Heart left ventricle (tissue), 16 donors: Measurements from ENCODE around the gene LY9. TPM values are rescaled to one million over a fixed set of nuclear protein-coding genes. Genes with fewer than 3 reads are reported as not detected.

Experiments
- ATAC-seq, 4 donors: fragments of 200-7000 bp; cut with Tn5 transposase; one replicate each; pipeline ENCODE4 v1.9.1; 2020 to 2022; ENCODE audit warnings: moderate library complexity in 4 of 4, mild to moderate bottlenecking in 3 of 4, moderate number of reproducible peaks in 1 of 4
- DNase-seq, 5 donors: peaks; one replicate each; pipeline ENCODE4 v3.0.0-alpha.2; 2020
- H3K27ac ChIP-seq, 12 donors: fragments of 200-600 bp; sonication (generic) in 4 of 12; one replicate each; pipeline versions ENCODE4 v1.5.0 to v1.8.0; 2016 to 2022; ENCODE audit warnings: mild to moderate bottlenecking in 2 of 12
- H3K27me3 ChIP-seq, 9 donors: fragments of 200-600 bp; sonication (generic) in 2 of 9; one replicate each; pipeline versions ENCODE4 v1.5.1 to v1.8.0; 2016 to 2022; ENCODE audit warnings: mild to moderate bottlenecking in 3 of 9
- H3K36me3 ChIP-seq, 9 donors: fragments of 200-600 bp; sonication (generic) in 2 of 9; one replicate each; pipeline versions ENCODE4 v1.5.0 to v1.8.0; 2018 to 2022; ENCODE audit warnings: mild to moderate bottlenecking in 2 of 9
- H3K4me1 ChIP-seq, 12 donors: fragments of 200-600 bp; sonication (generic) in 4 of 12; one replicate each; pipeline versions ENCODE4 v1.5.0 to v1.8.0; 2016 to 2022; ENCODE audit warnings: mild to moderate bottlenecking in 3 of 12
- H3K4me3 ChIP-seq, 12 donors: fragments of 200-600 bp; sonication (generic) in 4 of 12; one replicate each; pipeline versions ENCODE4 v1.5.0 to v1.8.0; 2017 to 2022; ENCODE audit warnings: mild to moderate bottlenecking in 9 of 12, moderate library complexity in 4 of 12
- H3K9me3 ChIP-seq, 12 donors: fragments of 200-600 bp; sonication (generic) in 4 of 12; one replicate each; pipeline versions ENCODE4 v1.5.0 to v1.8.0; 2016 to 2022; ENCODE audit warnings: mild to moderate bottlenecking in 1 of 12
- POLR2A ChIP-seq, 2 donors: fragments of 450-650 bp; IDR thresholded peaks; one replicate each; pipeline ENCODE4 v1.6.1; 2017; ENCODE audit warnings: antibody characterized with exemption in 2 of 2, mild to moderate bottlenecking in 2 of 2, moderate library complexity in 2 of 2
- WGBS, 4 donors: extraction: QIAGEN DNeasy Blood & Tissue Kit in 2 of 4; methylation state at CpG; one replicate each; pipeline versions ENCODE4 v1.1.5 to v1.1.7; 2013 to 2018; 5-methylcytosine and 5-hydroxymethylcytosine counted together
- intact Hi-C, 10 donors: fragments of 100-400 bp; cut with DNase I; formaldehyde crosslinking; loops; one replicate each; pipeline versions ENCODE4 v1.11.1 to v1.14.2; 2022
- polyA plus RNA-seq, 2 donors: library from polyadenylated mRNA; stranded (reverse); fragments of 200-250 nt; gene quantifications; one replicate each; pipeline ENCODE4 v1.2.3, GENCODE V29; 2013
- total RNA-seq, 9 donors: library from RNA; depleted of rRNA in 2 of 9; stranded (reverse); fragments of >200 nt in 2 of 9; fragmentation: NEBNext Ultra II Directional in 3 of 9; extraction: Animal tissue kit (Norgen Biotek cat#: 25700) in 3 of 9; gene quantifications; one replicate each; pipeline versions ENCODE4 v1.1.0 to v1.2.4, GENCODE V29; 2016 to 2023
- TF ChIP-seq, protein P1 (sequence below), 12 donors: fragments of 200-600 bp; sonication (generic) in 4 of 12; IDR thresholded peaks; one replicate each; pipeline versions ENCODE4 v1.5.0 to v1.8.0; 2018 to 2022; ENCODE audit warnings: antibody characterized with exemption in 12 of 12, mild to moderate bottlenecking in 5 of 12
- donor health status: ischemic (EF 13 %, LVEDD 7.1; RV severe dilation, severe dysfunction).
- donor health status: healthy with polysubstance abuse.
- donor health status: DM: no; HTN: yes; CAD: no.
- donor health status: DM: no; HTN: no; CAD: no.
- donor health status: ischemic (EF 25% LVEDD 6.9; RV normal size, moderate dysfunction).
- donor health status: ischemic (EF 25% LVEDD 5.7; RV mildly dilated, moderate dysfunction).
- donor health status: healthy.
- donor health status: DM: yes; HTN: yes; CAD: no.
- donor health status: ischemic (EF 35%, LVEDD 5.7; RV mildly dilated, moderate dysfunction).
- donor health status: nonischemic (EF 11% LVEDD 7.7; RV severe dilation, severe dysfunction).
- donor health status: DM: yes; HTN: yes; CAD: no.
- donor health status: PGD.
- donor health status: ischemic (EF 29% LVEDD 5.4; RV normal size, mild dysfunction).
- donor health status: nonischemic (EF 23%, LVEDD 6.1; RV moderate dilation, normal function).

Gene LY9
- total and polyA plus RNA-seq, 11 donors: 0.06 to 2.5 (median 0.33) TPM; not detected in 5

DNA sequence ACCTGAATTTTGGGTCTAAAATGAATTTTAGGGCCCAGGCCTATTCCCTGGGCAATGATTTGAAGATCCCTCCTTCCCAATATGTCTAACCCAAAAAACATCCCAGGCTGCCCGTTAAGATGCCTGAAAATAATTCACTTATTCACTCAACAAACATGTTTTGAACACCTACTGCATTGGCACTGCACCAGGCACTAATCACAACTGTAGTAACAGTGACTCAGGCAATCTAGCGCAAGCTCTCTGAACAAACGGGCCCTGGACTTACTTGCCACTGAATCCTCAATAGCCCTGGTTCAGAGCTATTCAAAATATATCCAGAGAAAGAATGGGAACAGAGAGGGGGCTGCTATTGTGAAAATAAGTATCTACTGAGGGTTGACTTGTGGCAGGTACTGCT, 62.5 kb downstream of the LY9 start:
- TF ChIP-seq, protein P1, sequence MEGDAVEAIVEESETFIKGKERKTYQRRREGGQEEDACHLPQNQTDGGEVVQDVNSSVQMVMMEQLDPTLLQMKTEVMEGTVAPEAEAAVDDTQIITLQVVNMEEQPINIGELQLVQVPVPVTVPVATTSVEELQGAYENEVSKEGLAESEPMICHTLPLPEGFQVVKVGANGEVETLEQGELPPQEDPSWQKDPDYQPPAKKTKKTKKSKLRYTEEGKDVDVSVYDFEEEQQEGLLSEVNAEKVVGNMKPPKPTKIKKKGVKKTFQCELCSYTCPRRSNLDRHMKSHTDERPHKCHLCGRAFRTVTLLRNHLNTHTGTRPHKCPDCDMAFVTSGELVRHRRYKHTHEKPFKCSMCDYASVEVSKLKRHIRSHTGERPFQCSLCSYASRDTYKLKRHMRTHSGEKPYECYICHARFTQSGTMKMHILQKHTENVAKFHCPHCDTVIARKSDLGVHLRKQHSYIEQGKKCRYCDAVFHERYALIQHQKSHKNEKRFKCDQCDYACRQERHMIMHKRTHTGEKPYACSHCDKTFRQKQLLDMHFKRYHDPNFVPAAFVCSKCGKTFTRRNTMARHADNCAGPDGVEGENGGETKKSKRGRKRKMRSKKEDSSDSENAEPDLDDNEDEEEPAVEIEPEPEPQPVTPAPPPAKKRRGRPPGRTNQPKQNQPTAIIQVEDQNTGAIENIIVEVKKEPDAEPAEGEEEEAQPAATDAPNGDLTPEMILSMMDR (IDR thresholded peaks at IDR 0.05): no peak
- no peak for TF ChIP-seq POLR2A (IDR thresholded peaks at IDR 0.05)
- H3K36me3 ChIP-seq: no peaks in the 10 kb centered on the region
- peaks cover 0 to 21% (median 0%) of the 10 kb centered on the region in 9 donors for H3K27me3 ChIP-seq
- H3K4me3 ChIP-seq: no peak overlapping the region
- intact Hi-C loops: no loop called here
- DNase-seq (no peak), ATAC-seq (no peak)
- H3K9me3 ChIP-seq: no peaks in the 10 kb centered on the region
- peaks cover 0 to 58% (median 0%) of the 10 kb centered on the region in 12 donors for H3K4me1 ChIP-seq
- 60 to 73% (median 63%) methylated on average over 3 of the region's 3 CpGs for WGBS, 4 donors
- no peak overlapping the region for H3K27ac ChIP-seq

DNA sequence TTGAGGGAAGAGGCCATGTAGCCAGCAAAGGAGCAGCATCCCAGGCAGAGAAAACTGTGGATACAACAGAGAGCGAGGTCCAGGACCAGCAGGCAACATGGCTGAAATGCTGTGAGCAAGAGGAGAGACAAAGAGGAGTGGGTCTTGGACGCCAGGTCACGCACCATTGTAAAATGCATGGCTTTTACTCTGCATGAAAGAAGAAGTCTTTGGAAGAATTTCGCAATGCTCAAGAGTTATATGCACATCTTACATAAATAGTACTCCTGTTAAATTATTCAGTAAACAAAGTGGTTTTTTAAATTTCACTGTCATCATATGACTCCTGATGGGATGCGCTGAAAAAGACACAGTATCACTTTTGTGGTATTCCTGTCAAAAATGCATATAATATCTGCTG, 63.2 kb downstream of the LY9 start:
- H3K27me3 ChIP-seq: peaks cover 0 to 21% (median 0%) of the 10 kb centered on the region in 9 donors
- intact Hi-C loops: no loop called here
- no peak overlapping the region for H3K4me3 ChIP-seq
- DNase-seq: no peak
- ATAC-seq: no peak
- peaks cover 0 to 64% (median 0%) of the 10 kb centered on the region in 12 donors for H3K4me1 ChIP-seq
- no peaks in the 10 kb centered on the region for H3K36me3 ChIP-seq
- WGBS, 4 donors: 90 to 94% (median 91%) methylated on average over 5 of the region's 5 CpGs
- no peak overlapping the region for H3K27ac ChIP-seq
- H3K9me3 ChIP-seq: no peaks in the 10 kb centered on the region
- TF ChIP-seq, protein P1 (IDR thresholded peaks at IDR 0.05): no peak
- TF ChIP-seq POLR2A (IDR thresholded peaks at IDR 0.05): no peak

DNA sequence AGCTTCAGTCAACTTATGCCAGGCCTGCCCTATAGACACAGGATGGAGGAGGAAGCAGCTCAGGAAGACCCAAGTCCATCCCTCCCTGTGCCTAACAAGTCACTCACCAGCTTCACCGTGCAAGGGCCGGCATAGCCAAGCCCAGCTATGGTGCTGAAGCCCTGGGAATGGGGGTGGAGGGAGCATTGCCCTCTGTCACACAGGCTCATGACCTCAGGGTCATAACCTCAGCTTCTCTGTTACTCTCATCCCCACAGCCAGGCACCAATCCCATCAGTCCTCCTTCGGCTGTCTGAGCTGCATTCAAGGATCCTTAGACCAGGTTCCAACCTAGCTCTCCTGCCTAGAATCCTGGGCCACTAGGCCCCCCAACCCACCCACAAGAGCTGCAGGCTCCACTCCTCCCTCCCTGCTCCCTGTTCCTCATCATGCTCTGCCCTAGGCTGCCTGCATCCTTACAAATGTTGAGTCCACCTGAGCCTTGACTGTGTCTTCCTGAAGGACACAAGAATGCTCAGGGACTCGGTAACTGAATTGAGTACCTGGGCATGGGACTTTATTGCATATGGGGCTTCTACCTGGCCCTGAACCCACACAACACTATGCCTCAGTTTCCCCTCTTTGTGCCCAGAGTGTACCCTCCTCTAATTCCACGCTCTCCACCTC, 65.0 kb downstream of the LY9 start:
- 73 to 78% (median 76%) methylated on average over 5 of the region's 5 CpGs for WGBS, 4 donors
- ATAC-seq (no peak), DNase-seq (no peak)
- peak overlapping the region in 1 of 12 donors; percentile 43 for H3K4me3 ChIP-seq
- peaks cover 0 to 68% (median 0%) of the 10 kb centered on the region in 12 donors for H3K4me1 ChIP-seq
- TF ChIP-seq, protein P1 (IDR thresholded peaks at IDR 0.05): no peak
- TF ChIP-seq POLR2A (IDR thresholded peaks at IDR 0.05): no peak
- H3K36me3 ChIP-seq: no peaks in the 10 kb centered on the region
- intact Hi-C loops: no loop called here
- no peaks in the 10 kb centered on the region for H3K9me3 ChIP-seq
- H3K27ac ChIP-seq: no peak overlapping the region
- H3K27me3 ChIP-seq: peaks cover 0 to 21% (median 0%) of the 10 kb centered on the region in 9 donors

DNA sequence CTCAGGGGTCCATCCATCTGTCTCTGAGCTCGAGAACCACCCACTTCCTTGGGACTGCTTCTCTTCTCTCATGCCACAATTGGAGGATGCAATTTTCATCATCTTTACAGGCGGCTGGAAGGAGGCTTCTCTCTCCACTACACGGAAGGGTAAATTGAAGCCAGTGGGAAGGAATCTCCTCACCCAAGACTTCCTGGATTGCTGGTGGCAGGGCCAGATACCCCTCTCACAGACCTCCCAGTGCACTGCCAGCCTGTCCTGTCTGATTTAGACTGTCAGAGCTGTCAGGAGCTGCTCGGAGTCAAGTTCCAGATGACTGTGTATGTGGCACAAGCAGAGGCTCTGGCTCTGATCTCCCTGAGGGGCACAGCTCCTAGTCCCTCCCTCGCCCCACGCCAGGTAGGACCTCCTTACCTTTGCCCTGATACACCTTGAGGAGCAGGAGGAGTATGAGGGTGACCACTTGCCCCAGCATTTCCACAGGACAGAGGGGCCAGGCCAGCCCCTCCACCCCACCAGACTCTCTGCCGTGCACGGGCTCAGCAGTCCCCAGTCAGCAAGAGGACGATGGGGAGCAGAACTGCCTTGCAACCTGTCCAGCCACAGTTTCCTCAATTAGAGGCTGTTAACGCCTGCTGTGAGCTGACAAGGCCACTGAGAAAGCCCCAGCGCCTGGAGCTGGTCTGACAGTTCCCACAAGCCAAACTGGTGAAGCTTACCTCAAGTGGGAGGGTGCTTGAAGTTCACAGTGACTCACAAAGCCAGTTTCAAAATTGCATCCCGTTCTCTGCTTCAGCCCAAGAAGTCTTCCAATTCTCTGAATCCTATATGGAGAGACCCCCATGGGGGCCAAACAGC, 66.5 kb downstream of the LY9 start, which contains the start of gene CD244:
Gene CD244 (minus strand): TSS at position 685 of the 858 bp plus-strand sequence. CDS start 210 bp downstream, at position 475.
- H3K27me3 ChIP-seq: peaks cover 0 to 21% (median 0%) of the 10 kb centered on the region in 9 donors
- peak in 4 of 5 donors; percentile 34 to 75 (median 36) for DNase-seq
- peak within 1 kb of the TSS in 2 of 12 donors; percentile 12 to 43 for H3K4me3 ChIP-seq
- intact Hi-C loops: no loop called here
- ATAC-seq: peak in 3 of 4 donors; percentile 47 to 65 (median 59)
- peaks cover 0 to 68% (median 0%) of the 10 kb centered on the region in 12 donors for H3K4me1 ChIP-seq
- H3K9me3 ChIP-seq: no peaks in the 10 kb centered on the region
- peak within 1 kb of the TSS in 1 of 12 donors; percentile 85 for H3K27ac ChIP-seq
- 34 to 52% (median 45%) methylated on average over 8 to 12 of the region's 12 CpGs for WGBS, 4 donors
- no peak for TF ChIP-seq POLR2A (IDR thresholded peaks at IDR 0.05)
- TF ChIP-seq, protein P1 (IDR thresholded peaks at IDR 0.05): no peak
- H3K36me3 ChIP-seq: no peaks in the 10 kb centered on the region
